Transverse colon (tissue), 4 donors: ENCODE data around the gene SENP5. TPM values are rescaled to one million over a fixed set of nuclear protein-coding genes. Genes with fewer than 3 reads are reported as not detected.

ENCODE experiments used
- DNase-seq: peaks from one replicate; pipeline ENCODE4 v3.0.0-alpha.2; 2019
- H3K27ac ChIP-seq, 4 donors: fragments of 200-600 bp; sonication (generic); 2 replicates each; pipeline ENCODE4 v1.5.1; 2016 to 2018; ENCODE audit warnings: inconsistent platforms in 4 of 4
- H3K27me3 ChIP-seq: fragments of 200-600 bp; sonication (generic); 2 replicates; pipeline ENCODE4 v1.5.1; 2017; ENCODE audit warnings: inconsistent platforms
- H3K36me3 ChIP-seq, 4 donors: fragments of 200-600 bp; sonication (generic); 2 replicates each; pipeline ENCODE4 v1.5.1; 2017 to 2019; ENCODE audit warnings: inconsistent platforms in 4 of 4
- H3K4me1 ChIP-seq, 4 donors: fragments of 200-600 bp; sonication (generic); 2 replicates each; pipeline ENCODE4 v1.5.1; 2017 to 2020; ENCODE audit warnings: inconsistent platforms in 4 of 4
- H3K4me3 ChIP-seq, 4 donors: fragments of 200-600 bp; sonication (generic); 1 replicate in 1 of 4; 2 replicates in 3 of 4; pipeline versions ENCODE4 v1.5.1 to v1.6.1; 2017 to 2019; ENCODE audit warnings: inconsistent platforms in 4 of 4
- H3K9me3 ChIP-seq, 2 donors: fragments of 200-600 bp; sonication (generic); 2 replicates each; pipeline ENCODE4 v1.5.1; 2017 to 2019; ENCODE audit warnings: inconsistent platforms in 2 of 2
- EP300 ChIP-seq: sonication (generic); formaldehyde crosslinking; IDR thresholded peaks from one replicate; pipeline ENCODE4 v1.6.1; 2017; ENCODE audit warnings: antibody characterized with exemption, low read depth
- POLR2A ChIP-seq: fragments of 450-650 bp; IDR thresholded peaks from one replicate; pipeline ENCODE4 v1.6.1; 2016; ENCODE audit warnings: antibody characterized with exemption, mild to moderate bottlenecking, moderate library complexity
- POLR2AphosphoS5 ChIP-seq, 3 donors: sonication (generic); formaldehyde crosslinking; IDR thresholded peaks; one replicate each; pipeline ENCODE4 v1.6.1; 2016; ENCODE audit warnings: antibody characterized with exemption in 3 of 3
- WGBS, 2 donors: methylation state at CpG; one replicate each; pipeline ENCODE4 v1.1.5; 2018; ENCODE audit warnings: low coverage in 1 of 2; 5-methylcytosine and 5-hydroxymethylcytosine counted together
- in situ Hi-C, 4 donors: fragments of 200-750 bp; cut with MboI; loops; one replicate each; pipeline versions ENCODE4 v1.15.0 to v1.15.1; 2017; ENCODE audit warnings: low sequenced_read_pairs in 3 of 4, low pct_ligation_motif_present in 1 of 4, low pct_unique_long_range_greater_than_20kb in 1 of 4
- intact Hi-C: fragments of 100-400 bp; cut with DNase I; formaldehyde crosslinking; loops from one replicate; pipeline ENCODE4 v1.15.1; 2023; ENCODE audit warnings: low total_unique reads
- total RNA-seq, 4 donors: library from RNA; depleted of rRNA; stranded (reverse); fragments of >200 nt; gene quantifications; one replicate each; pipeline ENCODE4 v1.1.0, GENCODE V29; 2016
- TF ChIP-seq, protein P1 (sequence below), 5 experiments: fragments of 200-600 bp in 3 of 5; fragments of 450-650 bp in 2 of 5; sonication (generic) in 3 of 5; IDR thresholded peaks; 1 replicate in 2 of 5; 2 replicates in 3 of 5; pipeline ENCODE4 v1.5.1; 2016 to 2017; ENCODE audit warnings: antibody characterized with exemption in 5 of 5, inconsistent platforms in 3 of 5, mild to moderate bottlenecking in 2 of 5, moderate library complexity in 1 of 5

SENP5 gene
- total RNA-seq, 4 donors from 2014 or later = 33.3 to 52.1 (median 48.0) TPM

DNA sequence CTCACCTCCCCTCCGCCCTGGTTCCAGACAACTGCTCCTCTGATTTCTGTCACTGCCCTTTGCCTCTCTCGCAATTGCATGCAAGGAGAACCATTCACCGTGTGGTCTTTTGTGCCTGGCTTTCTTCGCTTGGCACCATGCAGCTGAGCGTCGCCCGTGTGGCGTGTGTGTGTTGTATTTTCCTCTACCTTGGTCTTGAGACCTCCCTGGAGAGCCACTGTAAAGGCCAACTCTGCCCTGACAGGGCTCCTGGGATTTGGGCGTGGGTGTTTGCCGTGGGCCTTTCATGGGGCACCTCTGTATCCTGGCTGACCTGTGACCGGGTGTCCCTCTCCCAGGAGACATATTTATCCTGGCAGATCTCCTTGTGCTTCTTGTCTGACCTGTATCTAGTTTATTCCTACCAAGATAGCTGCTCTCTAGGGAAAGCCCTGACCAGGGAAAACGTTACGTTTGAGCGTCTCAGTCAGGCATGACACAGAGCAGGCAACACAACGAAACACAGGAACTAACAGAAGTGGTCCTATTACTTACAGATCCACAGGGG is 102.9 kb downstream of the SENP5 start:
- no peaks in the 10 kb centered on the region for H3K9me3 ChIP-seq
- no peak overlapping the region for H3K27ac ChIP-seq
- WGBS, 2 donors = 73% methylated on average over 15 of the region's 15 CpGs; no CpG with 5 or more reads in 1 of the 2 donors
- no peaks in the 10 kb centered on the region for H3K36me3 ChIP-seq
- in situ Hi-C loops (loop anchor here in 2 of 4 donors (10.0 to 25.0 kb wide), 3 partner anchors 133 to 358 kb away; no protein-coding TSS in a partner anchor), intact Hi-C loops (no loop called here)
- DNase-seq = no peak
- no peaks in the 10 kb centered on the region for H3K27me3 ChIP-seq
- peaks cover 7 to 37% (median 19%) of the 10 kb centered on the region in 4 donors for H3K4me1 ChIP-seq
- TF ChIP-seq POLR2AphosphoS5 (IDR thresholded peaks at IDR 0.05) = no peak
- TF ChIP-seq, protein P1, sequence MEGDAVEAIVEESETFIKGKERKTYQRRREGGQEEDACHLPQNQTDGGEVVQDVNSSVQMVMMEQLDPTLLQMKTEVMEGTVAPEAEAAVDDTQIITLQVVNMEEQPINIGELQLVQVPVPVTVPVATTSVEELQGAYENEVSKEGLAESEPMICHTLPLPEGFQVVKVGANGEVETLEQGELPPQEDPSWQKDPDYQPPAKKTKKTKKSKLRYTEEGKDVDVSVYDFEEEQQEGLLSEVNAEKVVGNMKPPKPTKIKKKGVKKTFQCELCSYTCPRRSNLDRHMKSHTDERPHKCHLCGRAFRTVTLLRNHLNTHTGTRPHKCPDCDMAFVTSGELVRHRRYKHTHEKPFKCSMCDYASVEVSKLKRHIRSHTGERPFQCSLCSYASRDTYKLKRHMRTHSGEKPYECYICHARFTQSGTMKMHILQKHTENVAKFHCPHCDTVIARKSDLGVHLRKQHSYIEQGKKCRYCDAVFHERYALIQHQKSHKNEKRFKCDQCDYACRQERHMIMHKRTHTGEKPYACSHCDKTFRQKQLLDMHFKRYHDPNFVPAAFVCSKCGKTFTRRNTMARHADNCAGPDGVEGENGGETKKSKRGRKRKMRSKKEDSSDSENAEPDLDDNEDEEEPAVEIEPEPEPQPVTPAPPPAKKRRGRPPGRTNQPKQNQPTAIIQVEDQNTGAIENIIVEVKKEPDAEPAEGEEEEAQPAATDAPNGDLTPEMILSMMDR (IDR thresholded peaks at IDR 0.05) = no peak
- no peak for TF ChIP-seq EP300
- TF ChIP-seq POLR2A = no peak
- H3K4me3 ChIP-seq = peak overlapping the region in 1 of 4 donors; percentile 72

- WGBS, 2 donors = 67 to 74% methylated on average over 1 to 7 of the region's 7 CpGs
- Histone ChIP-seq H3K4me3 (no peak overlapping the region), H3K9me3 (no peaks in the 10 kb centered on the region), H3K36me3 (no peaks in the 10 kb centered on the region), H3K4me1 (peaks cover 7 to 31% (median 19%) of the 10 kb centered on the region in 4 donors), H3K27me3 (no peaks in the 10 kb centered on the region), H3K27ac (no peak overlapping the region)
- DNase-seq = no peak
- TF ChIP-seq EP300 (no peak), POLR2AphosphoS5 (IDR thresholded peaks at IDR 0.05) (no peak), POLR2A (no peak)
- TF ChIP-seq, protein P1 (IDR thresholded peaks at IDR 0.05) = no peak
- in situ Hi-C loops (loop anchor here in 2 of 4 donors (10.0 to 25.0 kb wide), 3 partner anchors 134 to 359 kb away; no protein-coding TSS in a partner anchor), intact Hi-C loops (no loop called here)
Measured at GRCh38 chr3:196971094-196971698, 103.5 kb downstream of the SENP5 start.

DNA sequence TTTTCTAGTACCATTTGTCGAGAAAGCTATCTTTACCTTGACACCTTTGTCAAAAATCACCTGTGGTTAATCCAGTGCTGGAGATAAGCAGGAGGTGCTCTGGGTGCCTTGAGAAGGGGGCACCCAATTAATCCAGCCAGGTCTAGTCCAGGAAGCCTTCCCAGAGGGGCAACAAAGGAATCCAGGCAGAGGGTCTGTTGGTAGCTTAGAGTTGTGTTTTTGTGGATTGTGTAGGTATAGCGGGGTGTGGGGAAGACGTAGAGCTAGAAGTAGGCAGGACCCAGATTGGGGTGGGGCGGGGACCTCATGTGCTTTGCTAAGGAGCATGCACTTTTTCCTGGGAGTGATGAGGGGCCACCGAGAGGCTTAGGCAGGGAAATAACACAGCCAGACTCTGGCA is 106.9 kb downstream of the SENP5 start:
- no peak overlapping the region for H3K4me3 ChIP-seq
- TF ChIP-seq POLR2A (no peak), POLR2AphosphoS5 (IDR thresholded peaks at IDR 0.05) (no peak), EP300 (no peak)
- TF ChIP-seq, protein P1 (IDR thresholded peaks at IDR 0.05) = no peak
- no peaks in the 10 kb centered on the region for H3K27me3 ChIP-seq
- H3K4me1 ChIP-seq = peaks cover 0 to 11% (median 4%) of the 10 kb centered on the region in 4 donors
- no peak overlapping the region for H3K27ac ChIP-seq
- in situ Hi-C loops (loop anchor here (10.0 to 25.0 kb wide), 4 partner anchors 137 to 362 kb away; no protein-coding TSS in a partner anchor), intact Hi-C loops (no loop called here)
- no peak for DNase-seq
- H3K36me3 ChIP-seq = no peaks in the 10 kb centered on the region
- WGBS, 2 donors = 81 to 100% methylated on average over 1 to 5 of the region's 5 CpGs
- no peaks in the 10 kb centered on the region for H3K9me3 ChIP-seq

DNA sequence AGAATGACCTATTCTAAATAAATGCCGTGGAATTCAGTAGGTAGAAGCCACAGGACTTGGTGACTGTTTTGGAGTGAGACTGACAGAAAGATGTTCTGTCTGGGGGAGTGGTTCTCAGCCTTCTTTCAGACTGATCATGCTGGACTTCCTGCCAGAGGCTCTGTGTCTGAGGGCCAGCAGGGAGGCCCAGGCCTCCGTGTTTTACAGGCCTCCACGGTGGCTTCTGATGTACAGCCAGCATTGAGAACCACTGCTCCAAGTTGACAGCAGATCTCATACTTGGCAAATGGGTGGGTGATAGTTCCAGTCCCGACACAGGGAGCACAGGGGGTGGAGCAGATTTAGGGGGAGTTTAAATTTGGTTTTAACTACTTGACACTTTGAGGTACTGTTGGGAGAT is 107.6 kb downstream of the SENP5 start:
- H3K36me3 ChIP-seq = no peaks in the 10 kb centered on the region
- TF ChIP-seq, protein P1 (IDR thresholded peaks at IDR 0.05) = no peak
- TF ChIP-seq POLR2AphosphoS5 (IDR thresholded peaks at IDR 0.05) (no peak), POLR2A (no peak), EP300 (no peak)
- H3K9me3 ChIP-seq = no peaks in the 10 kb centered on the region
- no peak overlapping the region for H3K4me3 ChIP-seq
- H3K27ac ChIP-seq = no peak overlapping the region
- in situ Hi-C loops = loop anchor here in 3 of 4 donors (10.0 to 25.0 kb wide), 2 partner anchors 141 to 212 kb away; no protein-coding TSS in a partner anchor
- peaks cover 0 to 7% (median 2%) of the 10 kb centered on the region in 4 donors for H3K4me1 ChIP-seq
- H3K27me3 ChIP-seq = no peaks in the 10 kb centered on the region
- intact Hi-C loops = no loop called here
- WGBS, 2 donors = 72% methylated on average over 4 of the region's 4 CpGs; no CpG with 5 or more reads in 1 of the 2 donors
- no peak for DNase-seq
